ENCODE measurements around the gene EFHB. TPM values are rescaled to one million over a fixed set of nuclear protein-coding genes. Genes with fewer than 3 reads are reported as not detected.
"Not testable (repeated sequence)": the region's sequence is repeated elsewhere in the genome, so short reads cannot be mapped to it uniquely, and the experiment has no call there.

The EFHB gene
- total and polyA plus RNA-seq, 2 donors from 2014 or later, result 2.1 to 3.5 TPM

DNA sequence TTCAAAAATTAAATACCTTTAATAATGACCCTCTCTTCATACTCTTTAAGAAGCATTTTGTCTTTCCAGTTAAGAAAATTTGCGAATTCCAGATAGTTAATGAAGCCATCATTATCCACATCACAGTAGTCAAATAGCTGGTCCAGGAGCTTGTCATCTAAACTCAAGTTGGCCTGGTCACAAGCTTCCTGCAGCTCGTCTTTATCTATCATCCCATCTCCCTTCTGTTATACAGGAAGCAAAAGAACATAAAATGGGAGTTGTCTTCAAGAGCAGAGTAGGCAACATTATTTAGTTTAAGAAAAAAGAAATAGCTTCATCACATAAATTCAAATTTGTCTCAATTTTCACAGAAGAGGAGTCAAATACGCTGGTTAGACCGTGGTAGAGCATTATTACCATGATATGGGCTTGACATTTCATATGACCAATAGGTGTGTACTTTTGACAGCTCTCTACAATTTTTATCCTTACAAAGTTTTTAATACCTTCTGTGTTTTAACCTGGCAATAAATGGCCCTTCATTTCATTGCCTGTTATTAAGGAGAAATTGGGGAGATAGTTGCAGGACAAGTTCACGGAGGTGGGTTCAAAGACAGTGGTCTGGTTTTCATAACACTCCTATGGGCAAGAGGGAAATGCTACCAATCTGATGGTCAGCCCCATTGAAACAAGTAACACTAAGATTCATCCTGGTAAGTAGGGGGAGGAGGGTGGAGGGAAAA lies 45.4 kb downstream of the EFHB start:
- DNase-seq (peak in 1 of 5 donors; percentile 7), FAIRE-seq (no peak)
- H3K9ac ChIP-seq (ENCODE audit: low read length in 3 of 3), result peak overlapping the region in 1 of 3 donors; percentile 5
- no peaks in the 10 kb centered on the region for H3K36me3 ChIP-seq (ENCODE audit: control insufficient read depth in 2 of 3, insufficient read depth in 3 of 3, low read length in 3 of 3)
- no peaks in the 10 kb centered on the region for H3K9me3 ChIP-seq (ENCODE audit: control insufficient read depth in 2 of 3, insufficient read depth in 1 of 3, low read length in 3 of 3)
- intact Hi-C loops (cut with DNase I), result no loop called here
- H3K27ac ChIP-seq (ENCODE audit: low read depth in 2 of 2, low read length in 2 of 2), result peak overlapping the region; percentile 52 to 78
- H3K4me3 ChIP-seq (ENCODE audit: low read length in 3 of 3), result peak overlapping the region in 2 of 3 donors; percentile 19 to 49
- H3K4me1 ChIP-seq (ENCODE audit: control insufficient read depth in 2 of 3, insufficient read depth in 2 of 3, low read depth in 1 of 3, low read length in 3 of 3), result peaks cover 0 to 5% (median 0%) of the 10 kb centered on the region in 3 donors
- TF ChIP-seq, protein P1, sequence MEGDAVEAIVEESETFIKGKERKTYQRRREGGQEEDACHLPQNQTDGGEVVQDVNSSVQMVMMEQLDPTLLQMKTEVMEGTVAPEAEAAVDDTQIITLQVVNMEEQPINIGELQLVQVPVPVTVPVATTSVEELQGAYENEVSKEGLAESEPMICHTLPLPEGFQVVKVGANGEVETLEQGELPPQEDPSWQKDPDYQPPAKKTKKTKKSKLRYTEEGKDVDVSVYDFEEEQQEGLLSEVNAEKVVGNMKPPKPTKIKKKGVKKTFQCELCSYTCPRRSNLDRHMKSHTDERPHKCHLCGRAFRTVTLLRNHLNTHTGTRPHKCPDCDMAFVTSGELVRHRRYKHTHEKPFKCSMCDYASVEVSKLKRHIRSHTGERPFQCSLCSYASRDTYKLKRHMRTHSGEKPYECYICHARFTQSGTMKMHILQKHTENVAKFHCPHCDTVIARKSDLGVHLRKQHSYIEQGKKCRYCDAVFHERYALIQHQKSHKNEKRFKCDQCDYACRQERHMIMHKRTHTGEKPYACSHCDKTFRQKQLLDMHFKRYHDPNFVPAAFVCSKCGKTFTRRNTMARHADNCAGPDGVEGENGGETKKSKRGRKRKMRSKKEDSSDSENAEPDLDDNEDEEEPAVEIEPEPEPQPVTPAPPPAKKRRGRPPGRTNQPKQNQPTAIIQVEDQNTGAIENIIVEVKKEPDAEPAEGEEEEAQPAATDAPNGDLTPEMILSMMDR (IDR thresholded peaks at IDR 0.05; ENCODE audit: borderline replicate concordance, extremely low read depth, insufficient read depth), result no peak
- no peaks in the 10 kb centered on the region for H3K27me3 ChIP-seq (ENCODE audit: control insufficient read depth, insufficient read depth, low read length)

DNA sequence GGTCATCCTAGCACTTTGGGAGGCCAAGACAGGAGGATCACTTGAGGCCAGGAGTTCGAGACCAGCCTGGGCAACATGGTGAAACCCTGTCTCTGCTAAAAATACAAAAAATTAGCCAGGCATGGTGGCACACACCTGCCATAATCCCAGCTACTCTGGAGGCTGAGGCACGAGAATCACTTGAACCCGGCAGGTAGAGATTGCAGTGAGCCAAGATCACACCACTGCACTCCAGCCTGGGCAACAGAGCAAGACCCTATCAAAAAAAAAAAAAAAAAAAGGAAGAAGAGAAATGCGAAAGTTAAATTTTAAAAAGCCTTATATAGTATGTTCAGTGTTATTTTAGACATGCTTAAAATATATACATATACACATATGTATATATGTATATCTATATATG lies 46.9 kb downstream of the EFHB start:
- H3K9ac ChIP-seq (ENCODE audit: low read length in 3 of 3); intact Hi-C loops (cut with DNase I); DNase-seq; H3K4me1 ChIP-seq (ENCODE audit: control insufficient read depth in 2 of 3, insufficient read depth in 2 of 3, low read depth in 1 of 3, low read length in 3 of 3); FAIRE-seq; H3K27me3 ChIP-seq (ENCODE audit: control insufficient read depth, insufficient read depth, low read length); H3K9me3 ChIP-seq (ENCODE audit: control insufficient read depth in 2 of 3, insufficient read depth in 1 of 3, low read length in 3 of 3); H3K27ac ChIP-seq (ENCODE audit: low read depth in 2 of 2, low read length in 2 of 2); H3K4me3 ChIP-seq (ENCODE audit: low read length in 3 of 3); H3K36me3 ChIP-seq (ENCODE audit: control insufficient read depth in 2 of 3, insufficient read depth in 3 of 3, low read length in 3 of 3): not testable (repeated sequence)

DNA sequence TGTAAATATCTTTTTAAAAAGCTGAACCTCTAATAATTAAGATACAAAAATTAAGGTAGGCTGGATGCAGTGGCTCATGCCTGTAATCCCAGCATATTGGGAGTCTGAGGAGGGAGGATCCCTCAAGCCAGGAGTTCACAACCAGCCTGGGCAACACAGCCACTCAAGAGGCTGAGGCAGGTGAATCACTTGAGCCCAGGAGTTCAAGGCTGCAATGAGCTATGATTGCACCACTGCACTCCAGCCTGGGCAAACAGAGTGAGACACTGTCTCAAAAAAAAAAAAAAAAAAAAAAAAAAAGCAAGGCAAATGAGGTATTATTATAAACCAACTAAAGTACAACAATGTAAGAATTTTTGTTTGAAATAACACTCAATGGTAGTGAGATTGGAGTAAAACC lies 47.6 kb downstream of the EFHB start:
- TF ChIP-seq, protein P1 (IDR thresholded peaks at IDR 0.05; ENCODE audit: borderline replicate concordance, extremely low read depth, insufficient read depth), result no peak
- H3K4me1 ChIP-seq (ENCODE audit: control insufficient read depth in 2 of 3, insufficient read depth in 2 of 3, low read depth in 1 of 3, low read length in 3 of 3), result peaks cover 0 to 5% (median 0%) of the 10 kb centered on the region in 3 donors
- H3K27me3 ChIP-seq (ENCODE audit: control insufficient read depth, insufficient read depth, low read length), result no peaks in the 10 kb centered on the region
- intact Hi-C loops (cut with DNase I), result no loop called here
- no peak for FAIRE-seq
- no peak overlapping the region for H3K4me3 ChIP-seq (ENCODE audit: low read length in 3 of 3)
- H3K9me3 ChIP-seq (ENCODE audit: control insufficient read depth in 2 of 3, insufficient read depth in 1 of 3, low read length in 3 of 3), result no peaks in the 10 kb centered on the region
- H3K36me3 ChIP-seq (ENCODE audit: control insufficient read depth in 2 of 3, insufficient read depth in 3 of 3, low read length in 3 of 3), result no peaks in the 10 kb centered on the region
- no peak for DNase-seq
- H3K9ac ChIP-seq (ENCODE audit: low read length in 3 of 3), result no peak overlapping the region
- no peak overlapping the region for H3K27ac ChIP-seq (ENCODE audit: low read depth in 2 of 2, low read length in 2 of 2)

DNA sequence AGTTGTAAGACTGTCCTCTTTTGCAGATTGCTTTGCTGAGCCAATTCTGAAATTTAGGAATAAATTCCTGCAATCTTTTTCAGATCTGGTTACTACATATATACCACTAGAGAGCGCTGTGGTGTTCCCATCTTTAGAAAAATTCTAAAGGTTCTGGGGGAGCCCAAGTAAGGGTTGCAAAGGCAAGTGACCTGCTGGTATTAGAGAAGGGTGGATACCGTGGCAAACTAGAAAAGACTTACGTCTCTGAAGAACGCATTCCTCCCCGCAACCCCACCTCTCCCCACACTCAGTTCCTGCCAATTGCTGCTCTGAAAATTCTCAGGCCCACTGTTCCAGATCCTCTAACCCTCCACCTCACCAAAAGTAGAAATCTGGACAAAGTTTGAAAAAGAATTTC lies 48.5 kb downstream of the EFHB start:
- no peak overlapping the region for H3K27ac ChIP-seq (ENCODE audit: low read depth in 2 of 2, low read length in 2 of 2)
- peak overlapping the region in 1 of 3 donors; percentile 27 for H3K4me3 ChIP-seq (ENCODE audit: low read length in 3 of 3)
- no peak overlapping the region for H3K9ac ChIP-seq (ENCODE audit: low read length in 3 of 3)
- no peaks in the 10 kb centered on the region for H3K9me3 ChIP-seq (ENCODE audit: control insufficient read depth in 2 of 3, insufficient read depth in 1 of 3, low read length in 3 of 3)
- TF ChIP-seq, protein P1 (IDR thresholded peaks at IDR 0.05; ENCODE audit: borderline replicate concordance, extremely low read depth, insufficient read depth), result peak; percentile 41
- FAIRE-seq, result no peak
- H3K4me1 ChIP-seq (ENCODE audit: control insufficient read depth in 2 of 3, insufficient read depth in 2 of 3, low read depth in 1 of 3, low read length in 3 of 3), result peaks cover 0 to 5% (median 0%) of the 10 kb centered on the region in 3 donors
- DNase-seq, result peak in 2 of 5 donors; percentile 15 to 26
- intact Hi-C loops (cut with DNase I), result no loop called here
- H3K27me3 ChIP-seq (ENCODE audit: control insufficient read depth, insufficient read depth, low read length), result no peaks in the 10 kb centered on the region
- no peaks in the 10 kb centered on the region for H3K36me3 ChIP-seq (ENCODE audit: control insufficient read depth in 2 of 3, insufficient read depth in 3 of 3, low read length in 3 of 3)
